Stimulated activated CD4-positive, alpha-beta T cell treated with anti-CD3 and anti-CD28 coated beads, Interleukin-1b, Interleukin-23, amount 100 ng/mL, for 24 hours (primary cell): ENCODE results near the gene DNAJC25.

Experiments used
- DNase-seq, 4 experiments: peaks; one replicate each; pipeline ENCODE4 v3.0.0-alpha.2; 2020; ENCODE audit warnings: low read depth in 4 of 4, low spot score in 1 of 4

The DNAJC25 gene

DNA sequence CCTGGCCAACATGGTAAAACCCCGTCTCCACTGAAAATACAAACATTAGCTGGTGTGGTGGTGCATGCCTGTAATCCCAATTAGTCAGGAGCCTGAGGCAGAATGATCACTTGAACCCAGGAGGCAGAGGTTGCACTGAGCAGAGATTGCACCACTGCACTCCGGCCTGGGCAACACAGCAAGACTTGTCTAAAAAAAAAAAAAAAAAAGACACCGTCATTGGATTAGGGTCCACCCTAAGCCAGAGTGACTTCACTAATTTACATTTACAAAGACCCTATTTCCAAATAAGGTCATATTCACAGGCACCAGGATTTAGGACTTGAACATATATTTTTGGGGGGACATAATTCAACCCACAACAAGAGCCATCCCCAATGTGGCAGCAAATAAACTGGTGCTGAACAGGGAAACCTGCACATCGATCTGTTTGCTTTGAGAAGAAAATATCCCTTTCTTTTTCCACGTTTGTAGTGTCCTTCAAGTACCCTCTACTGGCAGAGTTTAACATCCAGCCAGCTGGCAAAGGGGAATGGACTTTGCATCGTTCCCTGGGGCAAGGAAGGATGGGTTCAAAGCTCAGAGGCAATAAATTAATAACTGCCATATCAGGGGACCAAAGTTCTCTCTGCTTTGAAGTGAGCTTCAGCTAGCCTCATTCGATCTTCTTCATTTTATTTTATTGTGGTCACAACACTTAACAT is 3.7 kb upstream of the DNAJC25 start:
- no peak for DNase-seq

DNA sequence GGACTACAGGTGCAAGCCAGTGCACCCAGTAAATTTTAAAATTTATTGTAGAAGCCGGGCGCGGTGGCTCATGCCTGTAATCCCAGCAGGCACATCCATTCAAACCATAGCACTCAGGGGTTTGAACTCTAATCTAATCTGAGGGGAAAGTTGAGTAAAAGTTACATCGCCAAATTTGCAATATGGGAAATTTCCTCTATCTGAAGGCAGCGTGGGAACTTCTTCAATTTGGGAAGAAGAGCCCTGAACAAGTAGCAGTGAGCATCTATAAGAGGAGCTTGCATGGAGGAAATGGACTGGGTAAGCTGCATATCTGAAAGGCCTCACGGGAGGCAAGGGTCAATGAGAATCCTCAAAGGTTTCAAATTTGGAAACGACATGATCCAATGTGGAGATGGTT is 2.7 kb upstream of the DNAJC25 start:
- DNase-seq = no peak

DNA sequence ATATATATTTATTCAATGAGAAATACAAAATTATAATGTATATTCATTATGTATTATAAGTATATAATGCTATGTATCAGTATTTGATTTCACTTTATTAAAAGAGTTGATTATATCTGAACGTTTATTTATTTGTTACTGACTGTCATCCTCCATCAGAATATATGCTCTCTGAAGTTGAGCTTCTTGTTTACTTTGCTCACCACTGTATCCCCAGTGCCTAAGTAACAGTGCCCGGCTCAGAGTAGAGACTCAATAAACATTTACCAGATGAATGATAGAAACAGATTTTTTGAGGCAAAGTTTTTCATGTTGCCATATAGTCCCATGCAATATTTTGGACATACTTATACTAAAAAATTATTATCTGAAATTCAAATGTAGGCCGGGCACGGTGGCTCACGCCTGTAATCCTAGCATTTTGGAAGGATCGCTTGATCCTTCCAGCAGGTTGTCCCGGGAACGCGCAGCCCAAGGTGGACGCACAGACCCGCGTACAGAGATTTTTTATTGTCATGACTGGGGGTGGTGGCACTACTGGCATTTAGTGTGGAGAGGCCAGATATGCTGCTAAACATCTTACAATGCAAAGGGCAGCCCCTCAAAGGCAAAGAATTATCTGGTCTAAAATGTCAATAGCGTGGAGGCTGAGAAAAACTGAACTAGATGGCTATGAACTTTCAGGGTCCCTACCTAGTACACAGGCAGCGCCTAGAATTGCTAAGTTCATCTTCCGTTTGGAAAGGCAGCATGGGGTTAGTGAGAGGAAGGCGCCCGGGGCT is 761 bp upstream of the DNAJC25 start:
- no peak for DNase-seq

GRCh38 chr9:111630964-111631213 is 245 bp upstream of the DNAJC25 start:
- DNase-seq = no peak

DNA sequence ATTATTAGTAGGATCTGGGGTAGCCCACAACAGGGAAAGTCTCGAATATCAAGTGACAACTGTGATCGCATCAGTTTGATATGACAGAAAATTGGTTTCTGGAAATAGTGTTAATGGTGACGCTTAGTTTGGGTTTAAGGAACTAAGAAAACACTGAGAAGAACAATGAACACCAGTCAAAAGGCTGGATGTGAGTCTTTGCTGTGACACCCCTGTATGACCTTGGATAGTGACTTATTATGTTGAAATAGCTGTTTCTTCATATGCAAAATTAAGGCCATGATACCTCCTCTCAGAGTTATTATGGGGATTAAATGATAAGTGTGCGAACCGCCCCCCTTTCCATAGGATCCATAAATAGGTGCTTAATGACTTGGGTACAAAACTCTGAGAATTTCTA is 926 bp downstream of the DNAJC25 start:
- DNase-seq = no peak

DNA sequence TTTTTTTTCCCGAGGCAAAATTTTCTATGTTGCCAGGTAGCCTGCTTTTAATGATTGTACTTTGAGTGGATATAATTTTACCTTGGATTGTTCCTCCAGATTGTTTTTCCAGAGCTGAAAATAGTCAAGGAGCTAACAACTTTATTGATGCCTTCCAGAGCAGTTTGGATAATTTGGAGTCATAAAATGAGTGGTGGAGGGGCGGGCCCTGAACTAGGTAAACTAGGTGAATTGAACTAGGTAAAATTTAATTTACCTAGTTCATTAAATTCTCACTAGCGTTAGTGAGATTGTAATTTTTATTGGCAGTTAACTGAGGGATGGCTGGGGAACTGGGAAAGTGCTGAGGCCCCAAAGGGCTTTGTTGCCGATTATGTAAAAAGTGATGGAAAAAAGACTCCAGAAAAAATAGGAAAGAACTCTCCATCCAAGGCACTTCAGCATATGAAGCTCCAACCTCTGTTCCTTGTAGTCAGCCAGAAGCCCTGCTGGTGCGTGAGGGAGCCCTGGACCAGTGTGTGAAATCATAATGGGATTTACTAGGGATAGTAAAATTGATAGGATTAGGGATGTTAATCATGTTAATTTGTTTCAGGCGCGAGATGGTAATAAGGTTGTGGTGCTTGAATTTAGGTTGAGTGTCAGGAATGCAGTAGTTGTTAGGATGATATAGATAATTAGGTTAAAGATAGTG is 1.7 kb downstream of the DNAJC25 start:
- no peak for DNase-seq

- DNase-seq = no peak
Measured at GRCh38 chr9:111633389-111633736, 2.2 kb downstream of the DNAJC25 start.

DNA sequence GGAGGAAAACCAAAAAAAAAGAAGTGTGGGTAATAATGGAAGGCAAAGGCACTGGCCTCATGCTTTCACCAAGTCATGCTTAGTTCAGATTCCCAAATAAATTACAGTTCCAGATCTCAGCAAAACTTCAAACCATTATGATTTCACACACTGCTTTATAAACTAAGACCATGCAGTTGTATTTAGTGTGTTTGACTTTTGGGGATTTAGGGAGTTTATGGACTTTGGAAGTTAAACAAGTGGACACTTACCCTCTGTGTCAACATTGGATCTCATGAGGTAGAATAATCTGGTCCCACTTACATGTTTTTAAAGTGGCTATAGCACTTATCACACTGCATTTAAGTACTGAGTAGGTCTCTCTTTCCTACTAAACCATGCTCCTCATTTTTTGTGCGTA is 3.7 kb downstream of the DNAJC25 start:
- no peak for DNase-seq

DNA sequence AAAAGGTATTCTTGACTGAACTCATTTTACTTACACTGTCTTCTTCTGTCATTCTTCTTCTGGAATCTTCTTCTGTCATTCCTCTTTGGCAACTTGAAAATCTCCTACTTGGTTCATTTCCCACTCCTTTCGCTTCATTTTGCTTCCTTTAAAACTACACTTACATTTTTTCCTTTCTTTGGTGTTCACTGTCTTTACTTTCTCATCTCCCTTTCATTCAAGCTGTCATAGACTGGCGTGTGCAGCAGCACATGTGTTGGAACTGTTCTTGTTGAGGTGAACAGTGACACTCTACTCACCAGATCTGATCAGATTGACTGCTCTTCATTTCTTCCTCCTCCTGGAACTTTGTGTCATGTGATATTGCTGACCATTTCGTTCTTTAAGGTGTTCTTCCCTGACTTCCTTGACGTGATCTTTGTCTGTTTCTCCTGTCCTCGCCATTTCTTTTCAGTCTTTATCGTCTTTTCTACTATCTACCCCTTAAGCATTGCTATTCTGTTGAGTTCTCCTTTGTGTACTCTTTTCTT is 6.4 kb downstream of the DNAJC25 start:
- no peak for DNase-seq

- DNase-seq = no peak
Measured at GRCh38 chr9:111644195-111644772, 13.2 kb downstream of the DNAJC25 start.

GRCh38 chr9:111645806-111646205 is 14.7 kb downstream of the DNAJC25 start:
- DNase-seq = no peak

- no peak for DNase-seq
Measured at GRCh38 chr9:111646417-111646816, 15.3 kb downstream of the DNAJC25 start.

DNA sequence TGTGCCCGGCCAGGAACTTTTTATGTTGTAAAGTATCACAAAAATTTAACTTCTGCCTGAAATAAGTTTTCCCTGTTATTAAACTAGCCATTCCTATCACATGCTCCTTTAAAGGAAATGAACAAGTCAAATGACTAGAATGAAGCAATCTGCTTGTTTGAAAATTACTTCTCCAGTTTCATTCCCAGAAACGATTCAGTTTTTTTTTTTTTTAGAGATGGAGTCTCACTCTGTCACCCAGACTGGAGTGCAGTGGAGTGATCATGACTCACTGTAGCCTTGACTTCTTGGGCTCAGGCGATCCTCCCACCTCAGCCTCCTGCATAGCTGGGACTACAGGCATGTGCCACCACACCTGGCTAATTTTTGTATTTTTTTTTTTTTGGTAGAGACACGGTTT is 16.9 kb downstream of the DNAJC25 start:
- DNase-seq = no peak

DNA sequence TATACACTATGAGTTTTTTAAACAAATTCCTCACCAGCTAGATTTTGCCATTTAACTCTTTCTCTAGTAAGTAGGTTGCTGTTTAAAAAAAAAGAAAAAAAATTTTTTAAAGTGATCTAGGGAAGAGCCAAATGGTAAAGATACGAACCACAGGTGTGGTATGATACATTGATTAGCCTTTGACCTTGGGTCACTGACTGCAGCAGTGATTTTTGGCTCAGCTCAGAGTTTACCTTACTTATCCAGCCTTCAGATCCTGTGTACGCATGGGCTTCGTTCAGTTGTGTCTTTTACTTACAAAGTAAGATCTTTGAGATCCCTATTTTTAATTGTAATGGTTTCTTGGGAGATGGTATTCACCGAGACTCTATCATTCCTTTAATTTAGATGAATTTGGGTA is 17.9 kb downstream of the DNAJC25 start:
- DNase-seq = no peak

DNA sequence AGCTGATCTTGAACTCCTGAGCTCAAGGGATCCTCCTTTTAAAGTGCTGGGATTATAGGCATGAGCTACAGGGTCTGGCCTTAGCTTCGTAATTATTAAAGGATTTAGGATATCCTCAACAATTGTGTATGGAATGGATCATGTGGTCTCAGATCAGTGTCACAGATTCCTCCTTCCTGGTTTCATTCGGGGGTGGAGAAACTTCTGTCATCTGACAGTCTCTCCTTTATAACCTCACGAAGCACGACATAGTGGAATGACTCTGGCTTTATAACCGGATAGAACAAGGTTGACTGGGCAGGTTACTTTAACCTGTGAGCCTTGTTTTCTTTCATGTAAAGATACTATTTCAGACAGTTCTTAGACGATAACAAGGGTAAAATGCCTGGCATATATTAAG is 25.9 kb downstream of the DNAJC25 start:
- no peak for DNase-seq

DNA sequence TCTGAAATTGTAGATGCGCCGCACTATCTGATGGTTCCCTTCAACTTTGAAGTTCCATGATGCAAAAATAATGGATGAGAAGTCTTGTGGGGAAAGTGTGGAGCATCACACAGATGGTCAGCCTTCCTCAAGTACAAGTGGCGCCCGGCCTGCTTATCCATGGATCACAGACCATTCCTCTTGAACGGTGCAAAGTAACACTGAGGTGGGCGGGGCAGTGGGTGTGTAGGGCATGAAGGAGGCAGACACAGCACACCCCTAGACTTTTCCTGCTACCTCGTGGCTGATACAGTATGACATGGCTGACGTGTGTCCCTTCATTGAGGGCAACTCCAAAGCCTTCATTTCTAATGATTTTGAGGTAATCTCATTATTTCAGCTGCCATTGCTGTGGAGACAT is 27.8 kb downstream of the DNAJC25 start:
- DNase-seq = no peak

DNA sequence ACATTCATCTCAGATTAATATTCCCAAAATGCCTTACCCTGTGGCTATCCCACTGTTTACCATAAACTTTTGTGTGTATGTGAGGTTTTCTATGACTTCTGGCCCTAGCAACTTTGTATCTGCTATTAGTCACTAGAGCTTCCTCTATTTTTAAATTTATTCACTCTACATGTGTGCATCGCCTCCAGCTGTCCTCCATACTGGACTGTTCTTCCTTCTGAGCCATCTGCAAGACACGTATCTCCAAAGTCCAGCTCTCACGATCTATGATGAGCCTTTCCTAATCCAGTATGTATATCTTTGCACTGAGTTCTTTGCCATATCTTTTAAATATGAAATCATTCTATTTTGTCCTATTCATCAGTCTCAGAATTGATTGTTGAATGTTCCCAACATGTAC is 28.6 kb downstream of the DNAJC25 start:
- DNase-seq = no peak

DNA sequence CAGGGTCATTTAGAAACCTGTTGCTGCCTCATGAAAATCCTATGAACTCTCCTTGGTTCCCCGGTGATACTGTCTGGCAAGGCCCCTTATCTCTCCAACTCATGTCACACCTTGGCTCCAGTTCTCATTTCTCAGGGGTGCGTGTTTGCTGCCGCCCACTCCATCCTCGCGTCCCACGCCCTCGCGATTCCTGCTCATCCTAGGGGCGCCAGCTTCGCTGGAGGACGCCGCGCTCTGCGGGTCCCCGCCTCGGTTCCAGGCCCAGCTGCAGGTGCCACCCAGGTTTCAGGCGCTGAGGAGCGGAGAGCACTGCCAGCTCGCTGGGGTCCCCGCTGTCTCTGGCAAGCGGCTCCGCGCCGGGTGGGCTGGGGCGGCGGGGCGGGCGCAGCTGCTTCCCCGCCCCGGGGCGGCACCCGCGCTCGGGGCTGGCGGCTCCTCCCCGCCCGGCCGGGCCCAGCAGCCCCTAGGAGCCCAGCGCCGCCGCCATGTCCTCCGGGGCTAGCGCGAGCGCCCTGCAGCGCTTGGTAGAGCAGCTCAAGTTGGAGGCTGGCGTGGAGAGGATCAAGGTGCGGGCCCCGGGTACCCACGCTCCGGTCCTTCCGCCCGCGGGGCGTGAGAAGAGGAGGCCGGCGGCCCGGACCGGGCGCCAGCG is 30.1 kb downstream of the DNAJC25 start, which contains the start of gene GNG10:
Gene GNG10, plus strand, starts transcription at position 456 of the 652 bp plus-strand sequence. Its CDS starts 30 bp downstream, at position 486.
- DNase-seq = peak; percentile 30 to 54 (median 46)

DNA sequence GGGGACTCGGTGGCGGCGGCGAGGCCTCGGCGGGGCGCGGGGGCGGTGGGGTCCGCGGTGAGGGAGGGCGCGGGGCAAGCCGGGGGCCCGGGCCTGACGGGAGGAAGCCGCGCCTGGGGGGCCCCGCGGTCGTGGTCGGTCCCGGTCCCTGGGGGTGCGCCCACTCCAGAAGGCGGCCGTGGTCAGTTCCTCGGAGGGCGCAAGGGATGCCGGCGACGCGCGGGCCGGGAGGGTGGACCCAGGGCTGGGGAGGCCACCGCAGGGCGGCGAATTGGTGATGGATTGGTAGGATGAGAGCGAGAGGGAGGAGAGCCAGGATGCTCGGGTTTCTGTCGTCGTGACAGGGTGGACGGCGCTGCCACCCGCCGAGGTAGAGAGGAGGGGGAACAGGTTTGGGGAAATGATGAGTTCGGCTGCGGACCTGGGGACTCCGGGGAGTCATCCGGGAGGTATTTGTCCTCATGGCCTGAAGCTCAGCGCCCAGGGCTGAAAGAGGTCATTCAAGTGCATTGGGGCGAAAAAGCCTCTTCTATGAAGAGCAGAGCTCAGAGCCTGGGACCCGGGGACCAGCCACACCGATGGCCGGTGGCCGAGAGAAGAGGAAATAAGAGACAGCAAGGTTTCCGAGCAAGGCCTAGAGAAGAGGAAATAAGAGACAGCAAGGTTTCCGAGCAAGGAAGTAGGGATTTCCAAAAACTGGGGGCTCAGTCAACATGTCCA is 30.8 kb downstream of the DNAJC25 start:
- DNase-seq = peak in 2 of 4 experiments; percentile 1 to 7

- no peak for DNase-seq
Measured at GRCh38 chr9:111662576-111663300, 31.6 kb downstream of the DNAJC25 start.
